ENCODE measurements around the gene DCAF4. TPM values are rescaled to one million over a fixed set of nuclear protein-coding genes. Genes with fewer than 3 reads are reported as not detected.
A peak's percentile ranks its signal among the peaks of the same experiment; 100 is the strongest.

Gene DCAF4
- total RNA-seq, 1 donor from 2014 or later: 7.7 TPM

DNA sequence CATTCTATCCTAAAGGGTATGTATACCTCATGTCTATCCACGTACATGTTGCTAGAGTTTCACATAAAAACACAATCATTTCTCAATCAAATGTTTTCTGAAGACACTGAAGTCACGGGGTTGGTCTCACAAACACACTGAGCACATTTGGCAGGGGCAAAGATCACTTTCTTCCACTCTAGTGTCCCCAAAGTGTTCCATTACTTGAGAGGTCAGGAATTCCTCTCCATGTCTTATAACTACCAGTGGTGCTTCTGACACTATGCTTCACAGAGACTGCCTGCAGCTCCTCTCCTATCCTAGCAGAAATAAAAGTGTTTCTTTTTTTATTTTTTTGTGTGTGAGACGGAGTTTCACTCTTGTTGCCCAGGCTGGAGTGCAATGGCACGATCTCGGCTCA is 81.6 kb downstream of the DCAF4 start:
- H3K27me3 Mint-ChIP-seq (ENCODE audit: unreplicated experiment): peaks cover 3% of the 10 kb centered on the region

GRCh38 chr14:73008501-73008900 is 82.2 kb downstream of the DCAF4 start:
- Mint-ChIP-seq H3K4me1 (ENCODE audit: unreplicated experiment) (peaks cover 16% of the 10 kb centered on the region), H3K4me3 (ENCODE audit: unreplicated experiment) (no peak overlapping the region), H3K36me3 (ENCODE audit: low read depth, unreplicated experiment) (peaks cover 42% of the 10 kb centered on the region), H3K27ac (ENCODE audit: unreplicated experiment) (no peak overlapping the region), H3K27me3 (ENCODE audit: unreplicated experiment) (peaks cover 3% of the 10 kb centered on the region), H3K9me3 (ENCODE audit: unreplicated experiment) (no peaks in the 10 kb centered on the region)
- TF ChIP-seq CTCF (IDR thresholded peaks at IDR 0.05; ENCODE audit: unreplicated experiment): no peak
- DNase-seq (ENCODE audit: low spot score): no peak

More for the DNA sequence above, 81.6 kb downstream of the DCAF4 start:
- no peak overlapping the region for H3K27ac Mint-ChIP-seq (ENCODE audit: unreplicated experiment)
- H3K4me1 Mint-ChIP-seq (ENCODE audit: unreplicated experiment): peaks cover 16% of the 10 kb centered on the region
- peaks cover 40% of the 10 kb centered on the region for H3K36me3 Mint-ChIP-seq (ENCODE audit: low read depth, unreplicated experiment)
- TF ChIP-seq CTCF (IDR thresholded peaks at IDR 0.05; ENCODE audit: unreplicated experiment): no peak
- H3K9me3 Mint-ChIP-seq (ENCODE audit: unreplicated experiment): no peaks in the 10 kb centered on the region
- H3K4me3 Mint-ChIP-seq (ENCODE audit: unreplicated experiment): peak overlapping the region; percentile 48
- DNase-seq (ENCODE audit: low spot score): no peak

Other genes with a start within 250 kb of the DCAF4 start
- gene DPF3, start 32.4 kb upstream of the DCAF4 start, total RNA-seq (ENCODE audit: unreplicated experiment): 3.0 TPM
- 50.6 TPM for gene ZFYVE1, start 100.6 kb downstream of the DCAF4 start, total RNA-seq (ENCODE audit: unreplicated experiment)
- gene RBM25, start 132.1 kb downstream of the DCAF4 start, total RNA-seq (ENCODE audit: unreplicated experiment): 110 TPM
- 75.3 TPM for gene PSEN1, start 210.0 kb downstream of the DCAF4 start, total RNA-seq (ENCODE audit: unreplicated experiment)